ENCODE data around the gene SLMAP.

SLMAP gene

DNA sequence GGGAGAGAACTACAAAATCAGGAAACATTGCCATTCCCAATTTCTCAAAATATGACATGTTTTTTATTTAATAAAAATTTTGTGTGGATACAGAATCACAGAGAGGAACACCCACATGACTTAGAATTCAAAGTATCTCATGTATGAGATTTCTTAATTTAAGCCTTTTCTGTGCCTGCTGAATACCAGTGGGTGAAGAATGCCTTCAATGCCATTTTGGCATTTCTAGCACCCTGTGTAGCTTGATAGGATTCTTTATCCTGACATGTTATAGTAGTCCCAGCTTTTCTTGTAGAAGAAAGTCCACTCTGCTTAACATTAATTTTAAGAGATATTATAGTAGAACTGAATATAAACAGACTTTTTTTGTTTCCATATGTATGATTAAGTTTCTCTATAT, 3.1 kb upstream of the SLMAP start:
- DNase-seq, result no peak
- TF ChIP-seq, protein P1, sequence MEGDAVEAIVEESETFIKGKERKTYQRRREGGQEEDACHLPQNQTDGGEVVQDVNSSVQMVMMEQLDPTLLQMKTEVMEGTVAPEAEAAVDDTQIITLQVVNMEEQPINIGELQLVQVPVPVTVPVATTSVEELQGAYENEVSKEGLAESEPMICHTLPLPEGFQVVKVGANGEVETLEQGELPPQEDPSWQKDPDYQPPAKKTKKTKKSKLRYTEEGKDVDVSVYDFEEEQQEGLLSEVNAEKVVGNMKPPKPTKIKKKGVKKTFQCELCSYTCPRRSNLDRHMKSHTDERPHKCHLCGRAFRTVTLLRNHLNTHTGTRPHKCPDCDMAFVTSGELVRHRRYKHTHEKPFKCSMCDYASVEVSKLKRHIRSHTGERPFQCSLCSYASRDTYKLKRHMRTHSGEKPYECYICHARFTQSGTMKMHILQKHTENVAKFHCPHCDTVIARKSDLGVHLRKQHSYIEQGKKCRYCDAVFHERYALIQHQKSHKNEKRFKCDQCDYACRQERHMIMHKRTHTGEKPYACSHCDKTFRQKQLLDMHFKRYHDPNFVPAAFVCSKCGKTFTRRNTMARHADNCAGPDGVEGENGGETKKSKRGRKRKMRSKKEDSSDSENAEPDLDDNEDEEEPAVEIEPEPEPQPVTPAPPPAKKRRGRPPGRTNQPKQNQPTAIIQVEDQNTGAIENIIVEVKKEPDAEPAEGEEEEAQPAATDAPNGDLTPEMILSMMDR (IDR thresholded peaks at IDR 0.05; ENCODE audit: low read depth, low read length, missing control alignments), result no peak
- in situ Hi-C loops (cut with HindIII; ENCODE audit: low pct_ligation_motif_present, low sequenced_read_pairs), result no loop called here
- H3K27ac ChIP-seq, result no peak overlapping the region
- no peaks in the 10 kb centered on the region for H3K36me3 ChIP-seq (replicated peaks)
- no peak overlapping the region for H3K4me3 ChIP-seq (ENCODE audit: low read depth, low read length)
- no peaks in the 10 kb centered on the region for H3K27me3 ChIP-seq (replicated peaks)

DNA sequence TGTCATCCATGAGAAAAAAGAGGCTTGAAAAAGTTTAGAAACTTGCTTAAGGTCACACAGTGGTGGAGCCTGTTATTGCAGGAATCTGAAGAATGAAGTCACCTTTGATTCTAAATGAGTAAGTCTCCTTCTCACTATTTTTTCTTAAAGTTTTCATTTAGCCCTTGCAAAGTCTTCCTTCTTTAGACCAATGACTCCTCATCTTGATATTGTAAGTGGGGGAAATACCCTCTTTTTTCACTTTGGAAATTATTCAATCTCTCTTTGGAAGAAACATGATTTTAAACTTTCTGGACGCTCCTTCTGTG, 787 bp upstream of the SLMAP start:
- no peak for DNase-seq
- in situ Hi-C loops (cut with HindIII; ENCODE audit: low pct_ligation_motif_present, low sequenced_read_pairs), result no loop called here
- Histone ChIP-seq H3K27ac (peak overlapping the region; percentile 95), H3K27me3 (replicated peaks) (no peaks in the 10 kb centered on the region), H3K4me3 (ENCODE audit: low read depth, low read length) (peak overlapping the region; percentile 87), H3K36me3 (replicated peaks) (peaks cover 3% of the 10 kb centered on the region)
- TF ChIP-seq, protein P1 (IDR thresholded peaks at IDR 0.05; ENCODE audit: low read depth, low read length, missing control alignments), result no peak

DNA sequence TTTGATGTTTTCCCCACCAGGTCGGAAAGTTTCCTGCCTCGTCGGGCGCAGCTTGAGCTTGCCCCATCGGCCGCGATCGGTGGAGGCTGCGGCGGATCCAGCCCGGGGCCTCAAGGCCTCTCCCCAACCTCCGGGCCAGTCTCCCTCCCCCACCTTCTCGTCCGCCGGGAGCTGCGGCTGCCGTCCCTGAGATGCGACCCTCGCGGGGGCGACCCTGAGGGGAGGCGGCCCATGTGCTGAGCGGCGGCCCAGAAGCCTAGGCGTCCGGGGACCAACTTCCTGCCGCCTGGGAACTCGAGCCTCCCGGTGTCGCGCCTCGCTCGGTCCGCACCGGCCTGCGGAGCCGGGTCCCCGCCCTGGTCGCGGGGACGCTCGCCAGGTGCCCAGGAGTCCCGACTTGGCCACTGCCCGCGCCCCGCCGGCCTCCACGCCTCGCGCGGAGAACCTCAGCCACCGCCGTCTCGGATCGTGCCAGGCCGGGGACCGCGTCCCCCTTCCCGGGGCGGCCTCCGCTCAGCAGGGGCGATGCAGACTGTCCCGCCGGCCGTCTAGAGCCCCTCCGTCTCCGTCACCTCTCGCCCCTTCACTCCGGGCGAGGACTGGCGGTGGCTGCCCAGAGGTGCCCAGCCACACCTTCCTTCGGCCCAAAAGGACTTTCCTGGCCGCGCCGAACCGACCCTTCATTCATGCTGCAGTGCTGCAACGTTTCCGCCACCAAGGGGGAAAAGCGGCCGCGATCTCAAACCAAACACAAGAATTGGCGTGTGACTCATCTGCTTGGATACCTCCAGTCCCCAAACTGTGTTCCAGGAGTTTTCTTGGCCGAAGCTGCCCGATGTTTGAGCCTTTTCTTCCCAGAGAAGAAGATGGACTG, 656 bp downstream of the SLMAP start:
- TF ChIP-seq, protein P1 (IDR thresholded peaks at IDR 0.05; ENCODE audit: low read depth, low read length, missing control alignments), result no peak

DNA sequence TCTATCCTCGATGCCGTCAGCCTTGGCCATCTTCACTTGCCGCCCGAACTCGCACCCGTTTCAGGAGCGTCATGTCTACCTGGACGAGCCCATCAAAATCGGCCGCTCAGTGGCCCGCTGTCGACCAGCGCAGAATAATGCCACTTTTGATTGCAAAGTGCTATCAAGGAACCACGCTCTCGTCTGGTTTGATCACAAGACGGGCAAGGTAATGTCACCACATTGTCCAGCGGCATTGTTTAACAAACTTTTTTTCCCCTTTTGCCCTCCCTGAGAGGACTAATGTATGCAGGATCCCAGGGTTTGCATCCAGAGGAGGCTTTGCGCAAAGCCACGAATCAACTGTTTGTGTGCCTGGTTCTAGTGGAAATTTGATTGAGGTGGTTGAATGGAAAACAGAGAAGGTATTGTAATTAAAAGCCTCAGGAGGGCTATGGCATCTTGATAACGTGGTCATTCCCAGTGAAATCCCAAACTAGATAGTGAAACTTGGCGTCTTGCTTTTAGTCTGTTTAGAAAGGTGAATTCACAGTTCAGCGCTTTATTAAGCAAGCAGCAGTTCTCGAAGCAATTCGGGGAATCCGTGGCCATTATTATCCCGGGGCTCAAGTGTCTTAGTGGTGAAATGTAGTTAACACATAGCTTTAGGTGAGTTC, 1.7 kb downstream of the SLMAP start:
- Histone ChIP-seq H3K4me3 (ENCODE audit: low read depth, low read length) (peak overlapping the region; percentile 87), H3K27ac (no peak overlapping the region), H3K36me3 (replicated peaks) (peaks cover 3% of the 10 kb centered on the region), H3K27me3 (replicated peaks) (no peaks in the 10 kb centered on the region)
- TF ChIP-seq, protein P1 (IDR thresholded peaks at IDR 0.05; ENCODE audit: low read depth, low read length, missing control alignments), result no peak
- no peak for DNase-seq
- in situ Hi-C loops (cut with HindIII; ENCODE audit: low pct_ligation_motif_present, low sequenced_read_pairs), result no loop called here

More for the DNA sequence above, 656 bp downstream of the SLMAP start:
- in situ Hi-C loops (cut with HindIII; ENCODE audit: low pct_ligation_motif_present, low sequenced_read_pairs), result no loop called here
- peak; percentile 49 for DNase-seq
- peaks cover 3% of the 10 kb centered on the region for H3K36me3 ChIP-seq (replicated peaks)
- no peaks in the 10 kb centered on the region for H3K27me3 ChIP-seq (replicated peaks)
- peak overlapping the region; percentile 95 for H3K27ac ChIP-seq
- H3K4me3 ChIP-seq (ENCODE audit: low read depth, low read length), result peak overlapping the region; percentile 87

DNA sequence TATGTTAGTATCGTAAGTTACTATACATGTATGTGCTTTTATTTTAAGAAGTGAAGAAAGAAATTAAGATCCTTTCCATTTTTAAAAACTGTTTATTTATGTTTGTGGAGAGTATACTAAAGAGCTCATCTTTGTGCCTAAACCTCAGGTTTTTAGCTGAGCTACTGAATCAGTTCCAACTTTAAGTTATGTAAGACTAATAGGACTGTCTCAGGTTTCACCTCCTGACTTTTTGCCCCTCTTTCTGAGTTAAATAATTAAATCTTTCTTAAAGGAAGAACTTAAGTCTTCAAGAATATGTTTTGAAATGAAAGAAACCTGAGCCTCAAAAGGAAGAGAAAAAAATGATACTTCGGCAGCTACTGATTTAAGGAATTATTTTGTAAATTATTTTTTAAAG, 2.6 kb downstream of the SLMAP start:
- no peak for DNase-seq
- in situ Hi-C loops (cut with HindIII; ENCODE audit: low pct_ligation_motif_present, low sequenced_read_pairs), result no loop called here
- Histone ChIP-seq H3K36me3 (replicated peaks) (peaks cover 3% of the 10 kb centered on the region), H3K27me3 (replicated peaks) (no peaks in the 10 kb centered on the region), H3K27ac (no peak overlapping the region), H3K4me3 (ENCODE audit: low read depth, low read length) (peak overlapping the region; percentile 87)
- TF ChIP-seq, protein P1 (IDR thresholded peaks at IDR 0.05; ENCODE audit: low read depth, low read length, missing control alignments), result no peak
